Stimulated activated CD4-positive, alpha-beta T cell treated with anti-CD3 and anti-CD28 coated beads, TNF-alpha, amount 100 ng/mL, for 24 hours (primary cell): ENCODE measurements around the gene NELL1.

Experiments used
- DNase-seq, 3 experiments: peaks; one replicate each; pipeline ENCODE4 v3.0.0-alpha.2; 2020; ENCODE audit warnings: low read depth in 3 of 3

The NELL1 gene

GRCh38 chr11:21564095-21564494, 894.7 kb downstream of the NELL1 start:
- DNase-seq, result no peak

GRCh38 chr11:21564833-21565682, 895.7 kb downstream of the NELL1 start:
- DNase-seq, result no peak

GRCh38 chr11:21566521-21567117, 897.2 kb downstream of the NELL1 start:
- DNase-seq, result no peak

- no peak for DNase-seq
Measured at GRCh38 chr11:21567645-21568290, 898.4 kb downstream of the NELL1 start.

- no peak for DNase-seq
Measured at GRCh38 chr11:21572210-21572609, 902.8 kb downstream of the NELL1 start.

GRCh38 chr11:21582791-21583190, 913.4 kb downstream of the NELL1 start:
- no peak for DNase-seq

- DNase-seq, result no peak
Measured at GRCh38 chr11:21588754-21589153, 919.4 kb downstream of the NELL1 start.

GRCh38 chr11:21602699-21603098, 933.3 kb downstream of the NELL1 start:
- no peak for DNase-seq

- no peak for DNase-seq
Measured at GRCh38 chr11:21603886-21604285, 934.5 kb downstream of the NELL1 start.

- DNase-seq, result no peak
Measured at GRCh38 chr11:21604564-21604963, 935.2 kb downstream of the NELL1 start.

GRCh38 chr11:21612326-21612725, 942.9 kb downstream of the NELL1 start:
- DNase-seq, result no peak

GRCh38 chr11:21614961-21615360, 945.6 kb downstream of the NELL1 start:
- DNase-seq, result no peak

GRCh38 chr11:21615955-21616371, 946.6 kb downstream of the NELL1 start:
- no peak for DNase-seq

- DNase-seq, result no peak
Measured at GRCh38 chr11:21622566-21622965, 953.2 kb downstream of the NELL1 start.

- no peak for DNase-seq
Measured at GRCh38 chr11:21622995-21623394, 953.6 kb downstream of the NELL1 start.
